Thoracic aorta (tissue), 2 donors: ENCODE data around the gene GRAMD4. TPM values are rescaled to one million over a fixed set of nuclear protein-coding genes. Genes with fewer than 3 reads are reported as not detected.

ENCODE experiments used
- ATAC-seq: fragments of 150-250 bp; one replicate; pipeline ENCODE4 v1.8.0; 2017; ENCODE audit warnings: low read depth; ENCODE audit not compliant: insufficient number of reproducible peaks, low FRiP score
- DNase-seq: peaks from one replicate; pipeline ENCODE4 v3.0.0-alpha.2; 2020; ENCODE audit warnings: low spot score
- H3K27ac ChIP-seq, 2 donors: fragments of 200-600 bp; sonication (generic); 1 replicate in 1 of 2; 2 replicates in 1 of 2; pipeline ENCODE4 v1.5.1; 2016; ENCODE audit warnings: mild to moderate bottlenecking in 2 of 2, moderate library complexity in 2 of 2
- H3K27me3 ChIP-seq: fragments of 200-600 bp; sonication (generic); replicated peaks from 2 replicates; pipeline ENCODE4 v1.6.0; 2016; ENCODE audit warnings: mild to moderate bottlenecking; ENCODE audit not compliant: insufficient read depth
- H3K36me3 ChIP-seq: fragments of 200-600 bp; sonication (generic); one replicate; pipeline ENCODE4 v1.5.1; 2016
- H3K4me1 ChIP-seq, 2 donors: fragments of 200-600 bp; sonication (generic); 1 replicate in 1 of 2; 2 replicates in 1 of 2; pipeline versions ENCODE4 v1.5.1 to v1.6.0; 2016; ENCODE audit warnings: low read depth in 2 of 2, mild to moderate bottlenecking in 1 of 2; ENCODE audit not compliant: control insufficient read depth in 1 of 2
- H3K4me3 ChIP-seq: fragments of 200-600 bp; sonication (generic); 2 replicates; pipeline ENCODE4 v1.5.1; 2016; ENCODE audit warnings: mild to moderate bottlenecking
- H3K9me3 ChIP-seq: fragments of 200-600 bp; sonication (generic); 2 replicates; pipeline ENCODE4 v1.5.1; 2016
- CTCF ChIP-seq: fragments of 200-600 bp; sonication (generic); IDR thresholded peaks from one replicate; pipeline ENCODE4 v1.5.1; 2019; ENCODE audit warnings: antibody characterized with exemption
- total RNA-seq, 2 donors: library from RNA; depleted of rRNA; stranded (reverse); fragments of >200 nt; gene quantifications; one replicate each; pipeline versions ENCODE4 v1.1.0 to v1.2.3, GENCODE V29; 2016

The GRAMD4 gene
- total RNA-seq, 2 donors from 2014 or later = 16.2 to 56.5 TPM

GRCh38 chr22:46627806-46628482, 7.8 kb downstream of the GRAMD4 start:
- Histone ChIP-seq H3K27ac (no peak overlapping the region), H3K27me3 (no peaks in the 10 kb centered on the region), H3K36me3 (no peaks in the 10 kb centered on the region), H3K4me3 (no peak overlapping the region), H3K9me3 (no peaks in the 10 kb centered on the region), H3K4me1 (no peaks in the 10 kb centered on the region)
- DNase-seq (no peak), ATAC-seq (no peak)
- TF ChIP-seq CTCF = no peak

GRCh38 chr22:46628756-46629155, 8.6 kb downstream of the GRAMD4 start:
- H3K9me3 ChIP-seq = no peaks in the 10 kb centered on the region
- ATAC-seq = no peak
- TF ChIP-seq CTCF = no peak
- H3K4me1 ChIP-seq = no peaks in the 10 kb centered on the region
- H3K27ac ChIP-seq = no peak overlapping the region
- H3K27me3 ChIP-seq = no peaks in the 10 kb centered on the region
- no peaks in the 10 kb centered on the region for H3K36me3 ChIP-seq
- H3K4me3 ChIP-seq = no peak overlapping the region
- DNase-seq = no peak

DNA sequence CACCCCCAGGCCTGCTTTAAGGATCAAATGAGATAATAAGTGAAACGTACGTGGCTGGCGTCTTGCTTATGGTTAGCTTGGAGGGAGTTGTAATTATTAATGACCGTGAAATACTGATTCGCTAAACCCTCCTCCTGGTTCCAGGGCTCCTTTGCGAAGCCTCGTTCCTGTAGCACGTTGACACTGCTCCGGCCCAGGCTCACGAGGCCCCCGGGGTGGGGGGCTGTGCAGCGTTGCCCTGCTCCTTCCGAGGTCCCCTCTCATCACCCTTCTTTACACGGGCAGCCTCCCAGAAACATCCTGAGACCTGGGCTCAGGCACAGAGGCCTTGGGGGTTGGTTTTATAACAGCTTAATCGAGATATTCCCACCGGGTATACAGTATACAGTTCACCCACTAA, 9.1 kb downstream of the GRAMD4 start:
- DNase-seq = no peak
- H3K36me3 ChIP-seq = no peaks in the 10 kb centered on the region
- ATAC-seq = no peak
- H3K27me3 ChIP-seq = no peaks in the 10 kb centered on the region
- H3K4me1 ChIP-seq = no peaks in the 10 kb centered on the region
- TF ChIP-seq CTCF = no peak
- no peaks in the 10 kb centered on the region for H3K9me3 ChIP-seq
- no peak overlapping the region for H3K27ac ChIP-seq
- no peak overlapping the region for H3K4me3 ChIP-seq

GRCh38 chr22:46631113-46631512, 10.9 kb downstream of the GRAMD4 start:
- Histone ChIP-seq H3K9me3 (no peaks in the 10 kb centered on the region), H3K4me1 (no peaks in the 10 kb centered on the region), H3K27ac (no peak overlapping the region), H3K27me3 (no peaks in the 10 kb centered on the region), H3K4me3 (no peak overlapping the region), H3K36me3 (no peaks in the 10 kb centered on the region)
- ATAC-seq (no peak), DNase-seq (no peak)
- TF ChIP-seq CTCF = no peak

GRCh38 chr22:46632646-46633249, 12.6 kb downstream of the GRAMD4 start:
- DNase-seq = no peak
- Histone ChIP-seq H3K27me3 (no peaks in the 10 kb centered on the region), H3K4me1 (no peaks in the 10 kb centered on the region), H3K36me3 (no peaks in the 10 kb centered on the region), H3K27ac (no peak overlapping the region), H3K4me3 (no peak overlapping the region), H3K9me3 (no peaks in the 10 kb centered on the region)
- TF ChIP-seq CTCF = no peak
- ATAC-seq = no peak
